ENCODE data around the gene PYGM. TPM values are rescaled to one million over a fixed set of nuclear protein-coding genes. Genes with fewer than 3 reads are reported as not detected.

PYGM gene
- total RNA-seq, 1 experiment from 2014 or later, result 1.7 TPM

GRCh38 chr11:64722141-64723065 is 37.4 kb downstream of the PYGM start (continued):
- no peak for TF ChIP-seq EZH2phosphoT487 (IDR thresholded peaks at IDR 0.05; ENCODE audit: borderline replicate concordance)

- RAD21 ChIA-PET (ENCODE audit: low non-redundant PET in 1 of 2, low total read pairs in 2 of 2, uncharacterized antibody in 2 of 2, unreplicated experiment in 2 of 2), result no interaction called here
- H3K4me2 ChIP-seq (ENCODE audit: low read length), result no peak overlapping the region
- POLR2A ChIA-PET, result no interaction called here
- ATAC-seq, result no peak
- no peak overlapping the region for H2AFZ ChIP-seq (ENCODE audit: low read depth, low read length, poor library complexity, severe bottlenecking)
- intact Hi-C loops (cut with micrococcal nuclease), result loop anchor here (5.0 kb wide), 2 partner anchors 169 to 364 kb away; partner anchors contain the start of gene RPS6KA4
- no peaks in the 10 kb centered on the region for H3K9me3 ChIP-seq (ENCODE audit: control insufficient read depth in 1 of 2, insufficient read depth in 1 of 2, low read depth in 1 of 2, low read length in 2 of 2)
- peaks cover 0 to 10% of the 10 kb centered on the region in 2 experiments; a peak in 1 of 4 replicates for H3K4me1 ChIP-seq (ENCODE audit: control insufficient read depth in 1 of 2, insufficient read depth in 2 of 2, low read length in 2 of 2)
- no peaks in the 10 kb centered on the region for H3K36me3 ChIP-seq (ENCODE audit: control insufficient read depth in 1 of 2, insufficient read depth in 2 of 2, low read length in 2 of 2)
- no peak overlapping the region for H3K9ac ChIP-seq (ENCODE audit: low read length)
- DNase-seq (ENCODE audit: low read depth, low spot score), result no peak
- 0 out of 2 replicates have a peak, but pooled peaks cover 6% of the 10 kb centered on the region for H3K27me3 ChIP-seq (ENCODE audit: insufficient read depth, low read length)
- TF ChIP-seq ELF1 (IDR thresholded peaks at IDR 0.05; ENCODE audit: borderline replicate concordance, low read depth), result no peak
- H3K27ac ChIP-seq (ENCODE audit: low read depth, low read length), result no peak overlapping the region
- CTCF ChIA-PET, result no interaction called here
- BruUV-seq (replicated peaks), result no TSS peak
- H4K20me1 ChIP-seq (ENCODE audit: insufficient read depth), result no peaks in the 10 kb centered on the region
- H3K79me2 ChIP-seq (ENCODE audit: insufficient read depth, low read length), result no peaks in the 10 kb centered on the region
- no peaks in the 10 kb centered on the region for H3K9me2 ChIP-seq (ENCODE audit: insufficient read depth)
- no peak overlapping the region for H3K4me3 ChIP-seq (replicated peaks in 1 of 2; ENCODE audit: low read depth in 1 of 2, low read length in 2 of 2)
Measured at GRCh38 chr11:64721359-64721699, 38.4 kb downstream of the PYGM start.

GRCh38 chr11:64720640-64721358 is 39.0 kb downstream of the PYGM start:
- intact Hi-C loops (cut with micrococcal nuclease), result loop anchor here (5.0 kb wide), 2 partner anchors 168 to 363 kb away; partner anchors contain the start of gene RPS6KA4
- Histone ChIP-seq H3K9me3 (ENCODE audit: control insufficient read depth in 1 of 2, insufficient read depth in 1 of 2, low read depth in 1 of 2, low read length in 2 of 2) (no peaks in the 10 kb centered on the region), H3K79me2 (ENCODE audit: insufficient read depth, low read length) (no peaks in the 10 kb centered on the region), H3K9ac (ENCODE audit: low read length) (no peak overlapping the region), H3K27me3 (ENCODE audit: insufficient read depth, low read length) (0 out of 2 replicates have a peak, but pooled peaks cover 6% of the 10 kb centered on the region), H3K4me1 (ENCODE audit: control insufficient read depth in 1 of 2, insufficient read depth in 2 of 2, low read length in 2 of 2) (peaks cover 0 to 10% of the 10 kb centered on the region in 2 experiments; a peak in 1 of 4 replicates), H3K4me3 (replicated peaks in 1 of 2; ENCODE audit: low read depth in 1 of 2, low read length in 2 of 2) (no peak overlapping the region), H2AFZ (ENCODE audit: low read depth, low read length, poor library complexity, severe bottlenecking) (no peak overlapping the region), H3K27ac (ENCODE audit: low read depth, low read length) (no peak overlapping the region), H4K20me1 (ENCODE audit: insufficient read depth) (no peaks in the 10 kb centered on the region), H3K36me3 (ENCODE audit: control insufficient read depth in 1 of 2, insufficient read depth in 2 of 2, low read length in 2 of 2) (no peaks in the 10 kb centered on the region), H3K9me2 (ENCODE audit: insufficient read depth) (no peaks in the 10 kb centered on the region), H3K4me2 (ENCODE audit: low read length) (no peak overlapping the region)
- DNase-seq (ENCODE audit: low read depth, low spot score) (no peak), ATAC-seq (no peak)
- BruUV-seq (replicated peaks), result no TSS peak
- CTCF ChIA-PET, result no interaction called here
- RAD21 ChIA-PET (ENCODE audit: low non-redundant PET in 1 of 2, low total read pairs in 2 of 2, uncharacterized antibody in 2 of 2, unreplicated experiment in 2 of 2), result no interaction called here
- POLR2A ChIA-PET, result no interaction called here
- no peak for TF ChIP-seq RAD21 (IDR thresholded peaks at IDR 0.05; ENCODE audit: low read depth)
- no peak for TF ChIP-seq SP1 (IDR thresholded peaks at IDR 0.05; ENCODE audit: low read depth)
- no peak for TF ChIP-seq ELF1 (IDR thresholded peaks at IDR 0.05; ENCODE audit: borderline replicate concordance, low read depth)
- TF ChIP-seq MAX (IDR thresholded peaks at IDR 0.05), result no peak
- no peak for TF ChIP-seq TCF7L2 (IDR thresholded peaks at IDR 0.05; ENCODE audit: borderline replicate concordance, extremely low read depth, insufficient read depth, insufficient read length)
- no peak for TF ChIP-seq ATF3 (IDR thresholded peaks at IDR 0.05)
- TF ChIP-seq ZFX (IDR thresholded peaks at IDR 0.05), result no peak
- TF ChIP-seq POLR2A (IDR thresholded peaks at IDR 0.05; ENCODE audit: borderline replicate concordance, extremely low read depth, insufficient read depth, insufficient read length), result no peak
- TF ChIP-seq CEBPB (IDR thresholded peaks at IDR 0.05; ENCODE audit: low read depth), result no peak
- TF ChIP-seq EZH2phosphoT487 (IDR thresholded peaks at IDR 0.05; ENCODE audit: borderline replicate concordance), result no peak
- no peak for TF ChIP-seq CTCF (IDR thresholded peaks at IDR 0.05 in 2 of 3, conservative IDR thresholded peaks at IDR 0.05 in 1 of 3; ENCODE audit: borderline replicate concordance in 1 of 3, insufficient read depth in 1 of 3, low read depth in 2 of 3, low read length in 2 of 3)

Data from HCT116 (cell line).